ENCODE results near the gene ZNRF3.
"Not testable (repeated sequence)": the region's sequence is repeated elsewhere in the genome, so short reads cannot be mapped to it uniquely, and the experiment has no call there.

The ZNRF3 gene

GRCh38 chr22:28934026-28934425, 50.7 kb downstream of the ZNRF3 start:
- no peak for DNase-seq

GRCh38 chr22:28935140-28935539, 51.8 kb downstream of the ZNRF3 start:
- no peak for DNase-seq

- DNase-seq: no peak
Observed at GRCh38 chr22:28935713-28936112, 52.3 kb downstream of the ZNRF3 start.

- DNase-seq: no peak
Observed at GRCh38 chr22:28936200-28936599, 52.8 kb downstream of the ZNRF3 start.

GRCh38 chr22:28937206-28938025, 54.0 kb downstream of the ZNRF3 start:
- DNase-seq: no peak

GRCh38 chr22:28938286-28938833, 55.0 kb downstream of the ZNRF3 start:
- DNase-seq: no peak

GRCh38 chr22:28939394-28939793, 56.0 kb downstream of the ZNRF3 start:
- no peak for DNase-seq

- no peak for DNase-seq
Observed at GRCh38 chr22:28939932-28940331, 56.6 kb downstream of the ZNRF3 start.

GRCh38 chr22:28940441-28940840, 57.1 kb downstream of the ZNRF3 start:
- no peak for DNase-seq

- no peak for DNase-seq
Observed at GRCh38 chr22:28942333-28942732, 59.0 kb downstream of the ZNRF3 start.

GRCh38 chr22:28942801-28943500, 59.6 kb downstream of the ZNRF3 start:
- DNase-seq: no peak

- no peak for DNase-seq
Observed at GRCh38 chr22:28943501-28943879, 60.1 kb downstream of the ZNRF3 start.

- no peak for DNase-seq
Observed at GRCh38 chr22:28947125-28947524, 63.8 kb downstream of the ZNRF3 start.

GRCh38 chr22:28948424-28948823, 65.1 kb downstream of the ZNRF3 start:
- no peak for DNase-seq

- DNase-seq: not testable (repeated sequence)
Observed at GRCh38 chr22:28948860-28949551, 65.6 kb downstream of the ZNRF3 start.

GRCh38 chr22:28949788-28950187, 66.4 kb downstream of the ZNRF3 start:
- no peak for DNase-seq

- no peak for DNase-seq
Observed at GRCh38 chr22:28950617-28951411, 67.4 kb downstream of the ZNRF3 start.

- no peak for DNase-seq
Observed at GRCh38 chr22:28951530-28951929, 68.2 kb downstream of the ZNRF3 start.

- DNase-seq: no peak
Observed at GRCh38 chr22:28951969-28952521, 68.7 kb downstream of the ZNRF3 start.

- DNase-seq: no peak
Observed at GRCh38 chr22:28952857-28953256, 69.5 kb downstream of the ZNRF3 start.

GRCh38 chr22:28953403-28953802, 70.0 kb downstream of the ZNRF3 start:
- DNase-seq: no peak

All from stimulated activated CD8-positive, alpha-beta memory T cell treated with anti-CD3 and anti-CD28 coated beads, Interleukin-4, amount 100 ng/mL, for 48 hours (primary cell).